ENCODE results near the gene LTB4R2.
A peak's percentile ranks its signal among the peaks of the same experiment; 100 is the strongest.

The LTB4R2 gene

DNA sequence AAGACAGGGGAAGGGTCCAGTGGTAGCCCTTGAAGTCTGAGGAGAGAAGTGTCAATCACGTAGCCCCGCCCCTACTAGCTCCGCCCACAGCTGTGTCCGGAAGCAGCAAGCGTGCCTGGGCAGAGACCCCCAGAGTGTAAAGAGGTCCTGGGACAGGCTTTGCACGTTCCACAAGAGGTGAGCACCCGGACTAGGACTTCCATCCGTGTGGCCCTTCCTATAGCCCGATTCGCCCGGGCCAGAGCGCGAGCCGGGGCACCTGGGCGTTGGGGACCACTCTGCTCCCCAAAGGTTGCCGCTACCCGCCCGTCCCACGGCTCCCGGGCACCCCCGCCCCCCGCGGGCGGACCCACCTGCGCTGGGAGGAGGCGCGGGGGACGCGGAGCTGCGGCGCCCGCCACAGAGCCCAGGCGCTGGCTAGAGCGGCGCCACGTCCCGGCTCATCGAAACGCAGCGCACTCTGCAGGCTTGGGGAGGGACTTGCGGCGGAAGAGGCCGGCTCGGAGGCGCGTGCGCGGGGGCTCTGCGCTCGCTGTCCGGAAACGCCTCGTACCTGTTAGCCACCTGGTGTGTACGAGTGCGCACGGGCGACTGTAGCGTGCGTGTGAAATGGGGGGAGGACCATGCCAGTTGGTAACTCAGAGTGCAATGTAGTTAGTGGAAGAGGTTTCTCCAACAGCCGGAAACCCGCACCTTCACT, 38.7 kb upstream of the LTB4R2 start, which contains the start of gene RABGGTA:
RABGGTA (minus strand) TSS at position 464 of the 700 bp plus-strand sequence. CDS start 482 bp downstream, outside the sequence.
- peak within 1 kb of the TSS; percentile 92 for H3K4me3 ChIP-seq (ENCODE audit: low read depth, low read length)
- TF ChIP-seq, protein P1, sequence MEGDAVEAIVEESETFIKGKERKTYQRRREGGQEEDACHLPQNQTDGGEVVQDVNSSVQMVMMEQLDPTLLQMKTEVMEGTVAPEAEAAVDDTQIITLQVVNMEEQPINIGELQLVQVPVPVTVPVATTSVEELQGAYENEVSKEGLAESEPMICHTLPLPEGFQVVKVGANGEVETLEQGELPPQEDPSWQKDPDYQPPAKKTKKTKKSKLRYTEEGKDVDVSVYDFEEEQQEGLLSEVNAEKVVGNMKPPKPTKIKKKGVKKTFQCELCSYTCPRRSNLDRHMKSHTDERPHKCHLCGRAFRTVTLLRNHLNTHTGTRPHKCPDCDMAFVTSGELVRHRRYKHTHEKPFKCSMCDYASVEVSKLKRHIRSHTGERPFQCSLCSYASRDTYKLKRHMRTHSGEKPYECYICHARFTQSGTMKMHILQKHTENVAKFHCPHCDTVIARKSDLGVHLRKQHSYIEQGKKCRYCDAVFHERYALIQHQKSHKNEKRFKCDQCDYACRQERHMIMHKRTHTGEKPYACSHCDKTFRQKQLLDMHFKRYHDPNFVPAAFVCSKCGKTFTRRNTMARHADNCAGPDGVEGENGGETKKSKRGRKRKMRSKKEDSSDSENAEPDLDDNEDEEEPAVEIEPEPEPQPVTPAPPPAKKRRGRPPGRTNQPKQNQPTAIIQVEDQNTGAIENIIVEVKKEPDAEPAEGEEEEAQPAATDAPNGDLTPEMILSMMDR (IDR thresholded peaks at IDR 0.05; ENCODE audit: low read depth, low read length), result peak; percentile 59

DNA sequence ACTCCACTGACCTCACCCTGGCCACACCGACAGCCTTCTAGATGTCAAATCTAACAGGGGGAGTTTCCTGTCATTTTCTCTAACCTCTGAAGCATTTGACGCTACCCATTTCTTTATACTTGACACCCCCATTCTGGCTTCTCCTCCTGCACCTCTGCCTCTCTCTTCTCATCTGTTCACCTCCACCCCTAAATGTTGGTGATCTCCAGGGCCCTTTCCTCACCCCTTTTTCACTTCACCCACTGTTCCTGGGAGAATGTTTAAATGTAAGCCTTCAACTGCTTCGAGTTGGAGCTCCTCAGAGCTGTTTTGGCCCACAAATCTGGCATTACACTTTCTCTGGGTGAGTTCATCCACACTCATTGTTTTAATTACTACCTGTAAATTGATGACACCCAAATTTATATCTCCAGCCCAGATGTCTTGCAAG, 38.1 kb upstream of the LTB4R2 start:
- TF ChIP-seq, protein P1 (IDR thresholded peaks at IDR 0.05; ENCODE audit: low read depth, low read length), result no peak
- H3K4me3 ChIP-seq (ENCODE audit: low read depth, low read length), result peak overlapping the region; percentile 92

DNA sequence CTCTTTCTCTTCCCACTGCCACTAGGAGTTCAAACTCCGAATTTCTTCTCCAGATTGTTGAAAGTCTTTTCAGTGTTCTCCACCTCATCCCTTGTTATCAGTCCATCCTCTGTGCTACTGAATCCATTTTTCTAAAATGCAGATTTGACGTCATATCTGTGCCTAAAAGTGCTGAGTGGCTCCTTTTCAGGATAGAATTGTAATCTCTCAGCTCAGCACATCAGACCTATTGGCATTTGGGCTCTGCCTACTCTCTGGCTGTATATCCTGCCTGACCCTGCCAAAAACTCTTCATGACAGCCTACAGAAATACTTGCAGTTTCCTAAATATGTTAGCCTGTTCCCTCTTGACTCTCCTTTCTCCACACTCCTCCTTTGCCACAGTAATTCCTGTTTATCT, 37.5 kb upstream of the LTB4R2 start:
- no peak overlapping the region for H3K4me3 ChIP-seq (ENCODE audit: low read depth, low read length)
- TF ChIP-seq, protein P1 (IDR thresholded peaks at IDR 0.05; ENCODE audit: low read depth, low read length), result no peak

DNA sequence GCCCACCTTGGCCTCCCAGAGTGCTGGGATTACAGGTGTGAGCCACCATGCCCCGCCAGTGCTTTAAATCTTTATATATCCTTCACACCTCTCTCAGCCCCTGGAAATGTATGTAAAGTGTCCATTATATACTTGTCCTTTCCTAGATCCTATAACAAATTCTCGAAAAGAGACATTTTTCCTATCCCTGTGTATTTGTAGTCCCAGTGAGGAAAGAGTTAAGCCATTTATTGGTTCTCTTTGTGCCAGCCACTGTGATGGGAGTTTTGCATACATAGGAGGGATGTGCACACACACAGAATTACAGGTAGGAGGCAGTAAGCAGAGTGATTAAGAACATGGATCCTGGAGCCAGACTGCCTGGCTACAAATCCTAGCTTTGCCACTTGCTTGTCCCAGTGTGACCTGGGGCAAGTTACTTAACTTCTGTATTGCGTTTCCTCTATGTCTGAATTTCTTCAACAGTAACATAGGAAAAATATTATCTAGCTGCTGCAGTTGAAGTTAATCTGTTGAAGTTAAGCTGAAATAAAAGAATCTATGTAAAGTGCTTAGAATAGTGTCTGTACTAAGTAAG, 36.4 kb upstream of the LTB4R2 start:
- no peak overlapping the region for H3K4me3 ChIP-seq (ENCODE audit: low read depth, low read length)
- TF ChIP-seq, protein P1 (IDR thresholded peaks at IDR 0.05; ENCODE audit: low read depth, low read length), result no peak

DNA sequence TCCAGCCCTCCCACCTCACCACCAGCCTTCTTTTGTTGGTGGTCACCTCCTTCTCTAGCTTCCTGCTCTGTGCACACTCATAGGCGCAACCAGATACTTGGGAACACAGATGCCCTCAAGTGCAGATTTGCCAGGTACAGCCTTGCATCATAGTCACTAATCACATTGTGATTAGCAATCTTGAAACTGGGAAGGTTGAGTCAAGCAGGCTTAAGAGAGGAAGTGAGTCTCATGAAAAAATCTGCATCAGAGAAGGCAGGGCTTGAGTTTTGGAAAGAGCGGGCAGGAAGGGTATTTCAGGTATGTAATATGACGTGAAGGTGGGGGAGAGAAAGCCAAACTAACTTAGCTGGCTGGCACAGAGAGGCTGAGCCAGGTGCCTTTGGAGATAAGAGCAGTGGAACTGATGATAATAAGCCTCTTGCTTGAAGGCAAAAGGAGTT, 35.8 kb upstream of the LTB4R2 start:
- H3K4me3 ChIP-seq (ENCODE audit: low read depth, low read length), result no peak overlapping the region
- TF ChIP-seq, protein P1 (IDR thresholded peaks at IDR 0.05; ENCODE audit: low read depth, low read length), result no peak

DNA sequence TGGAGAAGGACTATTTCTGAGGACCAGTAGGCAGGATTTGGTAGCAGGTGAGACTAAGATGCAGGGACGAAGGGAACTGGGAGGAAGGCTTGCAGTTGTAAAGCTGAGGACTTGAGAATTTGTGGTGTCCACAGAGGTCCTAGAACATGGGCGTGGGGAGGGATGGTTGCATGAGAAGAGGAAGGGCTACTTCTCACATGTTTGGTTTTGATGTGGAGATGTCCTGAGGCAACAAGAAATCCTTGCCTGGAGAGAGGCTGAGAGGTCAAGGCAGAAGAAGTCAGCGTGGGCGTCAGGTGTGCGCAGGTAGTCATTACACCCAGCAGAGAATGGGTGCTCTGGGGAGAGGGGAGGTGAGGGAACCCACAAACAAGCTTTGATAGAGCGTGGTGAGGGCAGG, 32.9 kb upstream of the LTB4R2 start:
- H3K4me3 ChIP-seq (ENCODE audit: low read depth, low read length), result no peak overlapping the region
- TF ChIP-seq, protein P1 (IDR thresholded peaks at IDR 0.05; ENCODE audit: low read depth, low read length), result no peak

Measured in WI38 (cell line).